C4-2B (cell line): ENCODE results near the gene ZFAND4.

Source experiments
- ZFX ChIP-seq: fragments of 450-650 bp; IDR thresholded peaks from 2 replicates; pipeline ENCODE4 v1.6.1; 2017
- TF ChIP-seq, protein P1 (sequence below): fragments of 450-650 bp; conservative IDR thresholded peaks from 2 replicates; pipeline ENCODE4 v1.5.1; 2017; ENCODE audit warnings: mild to moderate bottlenecking

DNA sequence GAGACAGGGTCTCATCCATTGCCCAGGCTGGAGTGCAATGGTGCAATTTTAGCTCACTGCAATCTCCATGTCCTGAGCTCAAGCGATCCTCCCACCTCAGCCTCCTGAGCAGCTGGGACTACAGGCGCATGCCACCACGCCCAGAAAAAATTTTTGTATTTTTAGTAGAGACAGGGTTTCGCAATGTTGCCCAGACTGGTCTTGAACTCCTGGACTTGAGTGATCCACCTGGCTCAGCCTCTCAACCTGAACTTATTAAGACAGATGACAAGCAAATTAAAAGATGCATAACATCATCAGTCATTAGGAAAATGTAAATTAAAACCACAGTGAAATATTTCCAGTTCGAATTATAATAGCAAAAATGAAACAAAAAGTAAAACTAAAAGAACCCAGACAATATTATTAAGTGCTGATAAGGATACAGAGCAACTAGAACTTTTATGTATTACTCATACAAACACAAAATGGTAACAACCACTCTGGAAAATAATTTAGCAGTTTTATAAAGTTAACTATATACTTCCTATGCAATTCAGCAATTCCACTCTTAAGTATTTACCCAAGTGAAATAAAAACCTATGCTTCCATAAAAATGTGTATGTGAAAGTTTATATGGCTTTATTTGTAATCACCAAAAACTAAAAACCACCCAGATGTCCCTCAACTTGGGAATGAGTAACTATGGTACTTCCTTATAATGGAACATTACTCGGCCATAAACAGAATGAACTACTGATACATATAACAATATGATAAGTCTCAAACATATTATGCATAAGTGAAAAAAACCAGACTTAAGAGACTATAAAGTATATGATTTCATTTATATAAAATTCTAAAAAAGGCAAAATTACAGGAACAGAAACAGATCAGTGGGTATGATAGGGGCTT, 15.3 kb downstream of the ZFAND4 start:
- TF ChIP-seq, protein P1, sequence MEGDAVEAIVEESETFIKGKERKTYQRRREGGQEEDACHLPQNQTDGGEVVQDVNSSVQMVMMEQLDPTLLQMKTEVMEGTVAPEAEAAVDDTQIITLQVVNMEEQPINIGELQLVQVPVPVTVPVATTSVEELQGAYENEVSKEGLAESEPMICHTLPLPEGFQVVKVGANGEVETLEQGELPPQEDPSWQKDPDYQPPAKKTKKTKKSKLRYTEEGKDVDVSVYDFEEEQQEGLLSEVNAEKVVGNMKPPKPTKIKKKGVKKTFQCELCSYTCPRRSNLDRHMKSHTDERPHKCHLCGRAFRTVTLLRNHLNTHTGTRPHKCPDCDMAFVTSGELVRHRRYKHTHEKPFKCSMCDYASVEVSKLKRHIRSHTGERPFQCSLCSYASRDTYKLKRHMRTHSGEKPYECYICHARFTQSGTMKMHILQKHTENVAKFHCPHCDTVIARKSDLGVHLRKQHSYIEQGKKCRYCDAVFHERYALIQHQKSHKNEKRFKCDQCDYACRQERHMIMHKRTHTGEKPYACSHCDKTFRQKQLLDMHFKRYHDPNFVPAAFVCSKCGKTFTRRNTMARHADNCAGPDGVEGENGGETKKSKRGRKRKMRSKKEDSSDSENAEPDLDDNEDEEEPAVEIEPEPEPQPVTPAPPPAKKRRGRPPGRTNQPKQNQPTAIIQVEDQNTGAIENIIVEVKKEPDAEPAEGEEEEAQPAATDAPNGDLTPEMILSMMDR, result no peak
- no peak for TF ChIP-seq ZFX
